CD4-positive, alpha-beta T cell treated with Interleukin-1 beta for 1 hour (primary cell): Measurements from ENCODE around the gene CEBPZ.
A peak's percentile ranks its signal among the peaks of the same experiment; 100 is the strongest.
"Not testable (repeated sequence)": the region's sequence is repeated elsewhere in the genome, so short reads cannot be mapped to it uniquely, and the experiment has no call there.

Source experiments
- DNase-seq, 2 donors: peaks; one replicate each; pipeline ENCODE4 v3.0.0-alpha.2; 2020 to 2022

CEBPZ gene

DNA sequence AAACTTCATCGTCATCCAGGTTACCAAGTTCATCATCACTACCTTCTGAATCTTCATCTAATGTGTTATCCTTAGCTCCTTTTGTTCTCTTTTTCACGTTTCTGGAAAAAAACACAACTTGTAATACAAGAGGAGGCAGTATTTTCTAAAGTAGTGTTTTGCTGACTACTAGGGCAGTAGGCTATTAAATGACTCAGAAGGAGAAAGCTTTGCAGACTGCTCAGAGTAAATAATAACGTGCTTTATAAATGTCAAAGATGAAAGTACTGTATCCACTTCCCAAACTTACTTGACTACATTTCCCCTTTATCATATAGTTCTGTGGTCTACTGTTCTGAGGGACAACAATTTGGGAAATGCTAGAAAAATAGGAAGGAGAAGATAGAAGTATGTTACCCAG lies 19.5 kb downstream of the CEBPZ start:
- no peak for DNase-seq

GRCh38 chr2:37211212-37211611 lies 20.2 kb downstream of the CEBPZ start:
- DNase-seq, result no peak

DNA sequence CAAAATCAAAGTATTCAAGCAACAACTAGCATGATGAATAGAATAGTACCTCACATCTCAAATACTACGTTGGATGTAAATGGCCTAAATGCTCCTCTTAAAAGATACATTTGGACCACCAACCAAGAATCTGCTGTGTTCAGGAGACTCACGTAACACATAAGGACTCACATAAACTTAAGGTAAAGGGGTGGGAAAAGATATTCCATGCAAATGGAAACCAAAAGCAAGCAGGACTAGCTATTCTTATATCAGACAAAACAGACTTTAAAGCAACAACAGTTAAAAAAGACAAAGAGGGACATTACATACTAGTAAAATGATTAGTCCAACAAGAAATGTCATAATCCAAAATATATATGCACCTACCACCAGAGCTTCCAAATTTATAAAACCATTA lies 24.6 kb downstream of the CEBPZ start:
- not testable (repeated sequence) for DNase-seq

- no peak for DNase-seq
Observed at GRCh38 chr2:37205689-37206341, 25.6 kb downstream of the CEBPZ start.

DNA sequence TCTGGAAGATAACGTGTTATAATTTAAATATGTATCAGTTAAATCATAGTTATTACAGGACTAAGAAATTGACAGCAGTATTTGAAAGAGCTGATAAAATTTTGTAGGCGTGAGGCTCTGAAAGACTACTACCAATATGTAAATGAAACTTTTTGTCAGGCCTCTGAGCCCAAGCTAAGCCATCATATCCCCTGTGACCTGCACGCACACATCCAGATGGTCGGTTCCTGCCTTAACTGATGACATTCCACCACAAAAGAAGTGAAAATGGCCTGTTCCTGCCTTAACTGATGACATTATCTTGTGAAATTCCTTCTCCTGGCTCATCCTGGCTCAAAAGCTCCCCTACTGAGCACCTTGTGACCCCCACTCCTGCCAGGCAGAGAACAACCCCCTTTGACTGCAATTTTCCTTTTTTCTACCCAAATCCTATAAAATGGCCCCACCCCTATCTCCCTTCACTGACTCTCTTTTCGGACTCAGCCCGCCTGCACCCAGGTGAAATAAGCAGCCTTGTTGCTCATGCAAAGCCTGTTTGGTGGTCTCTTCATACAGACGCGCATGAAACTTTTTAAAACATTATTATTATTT lies 26.2 kb downstream of the CEBPZ start:
- DNase-seq, result not testable (repeated sequence)

- no peak for DNase-seq
Observed at GRCh38 chr2:37203708-37204107, 27.7 kb downstream of the CEBPZ start.

DNA sequence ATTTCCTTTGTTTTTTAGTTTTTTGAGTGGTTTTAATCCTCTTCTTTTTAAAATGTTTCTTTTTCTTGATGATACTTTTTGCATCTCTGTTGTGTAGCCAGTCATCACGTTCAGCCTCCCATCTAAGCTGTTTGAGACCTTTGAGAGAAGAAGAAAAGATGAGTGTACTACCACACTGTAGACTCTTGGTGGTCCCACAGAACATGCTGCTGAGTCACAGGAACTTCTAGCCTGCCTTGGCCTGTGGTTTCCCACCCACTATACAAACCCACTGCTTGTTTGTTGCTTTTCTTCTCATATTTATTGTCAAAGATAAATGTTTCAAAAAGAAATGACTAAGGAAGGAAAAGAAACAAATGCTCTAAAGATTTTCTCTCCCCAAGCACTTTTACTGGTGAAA lies 29.6 kb downstream of the CEBPZ start:
- peak in 1 of 2 donors; percentile 25 for DNase-seq

- DNase-seq, result no peak
Observed at GRCh38 chr2:37201208-37201607, 30.2 kb downstream of the CEBPZ start.

DNA sequence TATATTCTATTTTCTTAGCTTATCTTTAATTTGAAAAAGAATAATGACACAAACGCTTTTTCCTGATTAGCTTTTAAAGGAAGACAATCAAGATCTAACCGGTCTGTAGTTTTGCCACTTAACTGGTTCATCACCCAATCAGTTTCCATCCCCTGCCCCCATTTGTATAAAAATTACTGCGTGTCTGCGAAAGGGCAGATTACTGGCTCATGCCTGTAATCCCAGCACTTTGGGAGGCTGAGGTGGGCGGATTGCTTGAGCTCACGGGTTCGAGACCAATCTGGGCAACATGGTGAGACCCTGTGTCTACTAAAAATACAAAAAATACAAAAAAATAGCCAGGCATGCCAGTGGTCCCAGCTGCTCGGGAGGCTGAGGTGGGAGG lies 32.7 kb downstream of the CEBPZ start:
- no peak for DNase-seq

- peak; percentile 90 to 93 for DNase-seq
Observed at GRCh38 chr2:37196320-37197195, 34.8 kb downstream of the CEBPZ start, which contains the start of gene CEBPZOS. Gene CEBPZOS, plus strand, starts transcription at chr2:37196496. Its CDS starts 3,209 bp downstream, at chr2:37199705.

DNA sequence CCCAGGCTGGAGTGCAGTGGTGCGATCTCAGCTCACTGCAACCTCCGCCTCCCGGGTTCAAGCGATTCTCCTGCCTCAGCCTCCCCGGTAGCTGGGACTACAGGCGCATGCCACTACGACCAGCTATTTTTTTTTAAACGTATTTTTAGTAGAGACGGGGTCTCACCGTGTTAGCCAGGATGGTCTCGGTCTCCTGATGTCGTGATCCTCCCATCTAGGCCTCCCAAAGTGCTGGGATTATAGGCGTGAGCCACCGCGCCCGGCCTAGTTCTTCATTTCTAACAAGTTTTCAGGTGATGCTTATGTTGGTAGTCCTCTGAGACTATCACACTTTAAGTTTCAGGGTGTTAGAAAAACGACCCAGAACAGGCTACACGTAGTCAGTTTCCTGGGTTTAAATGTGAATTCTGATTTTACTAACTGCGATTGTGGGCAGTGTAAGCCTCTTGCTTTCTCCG lies 35.5 kb downstream of the CEBPZ start:
- not testable (repeated sequence) for DNase-seq

GRCh38 chr2:37192551-37192950 lies 38.8 kb downstream of the CEBPZ start:
- DNase-seq, result no peak

DNA sequence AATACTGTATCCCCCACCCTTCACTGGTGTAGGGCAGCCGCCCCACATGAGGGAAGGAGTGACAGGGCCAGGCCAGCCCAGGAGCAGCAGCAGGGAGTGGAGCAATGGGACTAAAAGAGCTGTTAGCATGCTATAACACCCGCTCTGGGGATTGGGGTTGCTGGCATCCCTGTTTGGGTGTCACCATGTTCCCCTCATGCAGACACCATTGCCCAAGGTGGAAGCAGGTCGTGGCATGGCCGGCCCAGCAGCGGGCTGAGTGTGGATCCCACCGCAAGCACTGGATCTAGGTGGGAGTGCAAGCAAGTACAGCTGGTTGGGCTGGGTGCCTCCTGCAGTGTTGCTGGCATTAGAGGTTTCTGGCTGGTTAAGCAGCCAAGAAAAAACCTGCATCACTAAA lies 39.6 kb downstream of the CEBPZ start:
- DNase-seq, result no peak

DNA sequence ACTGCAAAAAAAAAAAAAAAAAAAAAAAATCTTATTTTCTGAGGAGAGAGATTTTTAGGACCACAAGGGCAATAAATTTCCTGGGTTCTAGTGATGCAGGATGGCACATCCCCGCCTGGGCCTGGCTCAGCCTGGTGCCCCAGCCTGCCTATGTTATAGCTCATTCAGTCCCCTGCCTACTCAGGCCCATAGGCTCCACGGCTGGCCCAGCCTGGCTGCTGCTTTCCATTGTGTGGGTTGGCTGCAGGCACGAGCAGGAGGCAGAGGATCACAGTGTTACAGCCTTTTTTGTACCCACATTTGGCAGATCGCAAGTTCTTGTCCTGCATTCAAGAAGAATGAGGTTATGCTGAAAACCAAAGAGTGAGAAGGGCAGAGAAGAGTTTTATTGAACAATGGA lies 40.1 kb downstream of the CEBPZ start:
- no peak for DNase-seq

DNA sequence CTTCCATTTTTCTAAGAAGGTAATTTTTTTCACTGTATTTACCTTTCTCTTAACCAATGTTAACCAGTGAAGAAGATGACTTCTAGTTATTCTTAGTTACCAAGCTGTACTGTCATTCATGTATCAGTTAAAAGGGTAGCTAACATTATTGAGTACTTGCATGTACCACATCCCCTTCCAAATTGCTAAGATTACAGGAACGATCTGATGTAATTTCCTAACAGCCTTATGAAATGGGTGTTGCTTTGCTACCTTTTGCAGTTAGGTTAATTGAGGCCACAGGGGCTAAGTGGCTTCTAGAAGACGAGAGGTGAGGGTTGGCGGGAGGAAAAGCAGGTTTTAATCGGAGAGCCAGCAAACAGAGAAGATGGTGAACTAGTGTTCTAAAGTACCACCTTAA lies 41.1 kb downstream of the CEBPZ start:
- DNase-seq, result no peak

DNA sequence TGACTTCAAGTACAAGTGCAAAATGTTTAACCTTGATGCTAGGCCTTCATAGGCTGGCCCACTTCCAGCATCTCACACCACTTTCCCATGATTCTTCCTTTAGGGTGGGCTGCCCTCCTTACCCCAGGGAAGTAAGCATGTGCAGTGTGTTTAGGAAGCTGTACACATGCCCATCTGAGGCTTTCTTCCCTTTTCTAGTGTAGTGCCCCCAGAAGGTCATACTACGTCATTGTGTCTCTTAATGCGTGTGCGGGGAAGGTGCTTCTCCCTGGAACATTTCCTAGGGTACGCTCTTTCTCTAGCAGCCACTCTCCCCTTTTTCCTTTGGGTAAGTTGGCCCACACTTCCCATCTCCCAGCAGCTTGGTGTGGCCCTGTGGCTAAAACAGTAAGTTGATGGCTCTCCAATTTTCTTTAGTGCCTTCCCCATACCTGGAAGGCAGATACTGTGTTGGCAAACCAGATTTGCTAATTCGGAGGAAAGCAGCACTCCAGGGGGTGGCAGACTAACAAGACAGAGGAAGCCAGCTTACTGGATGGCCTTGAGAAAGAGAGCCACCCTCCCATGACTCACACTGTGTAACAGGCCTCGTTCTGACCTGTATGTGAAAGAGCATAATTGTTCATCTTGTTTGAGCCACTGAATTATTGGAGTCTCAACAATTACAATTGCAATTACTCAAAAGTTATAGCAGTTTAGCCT lies 41.8 kb downstream of the CEBPZ start:
- DNase-seq, result peak in 1 of 2 donors; percentile 13

- no peak for DNase-seq
Observed at GRCh38 chr2:37188570-37188969, 42.8 kb downstream of the CEBPZ start, which contains the start of gene SULT6B1. Gene SULT6B1, minus strand, starts transcription at chr2:37188670. Its CDS starts 30 bp downstream, at chr2:37188640.

GRCh38 chr2:37181726-37182684 lies 49.4 kb downstream of the CEBPZ start:
- no peak for DNase-seq

- DNase-seq, result no peak
Observed at GRCh38 chr2:37180640-37181039, 50.8 kb downstream of the CEBPZ start.

GRCh38 chr2:37180006-37180639 lies 51.3 kb downstream of the CEBPZ start:
- no peak for DNase-seq

- DNase-seq, result no peak
Observed at GRCh38 chr2:37173741-37174140, 57.7 kb downstream of the CEBPZ start.
